22Rv1 (cell line): ENCODE measurements around the gene TBX2.

Experiments
- CTCF ChIP-seq: fragments of 450-650 bp; IDR thresholded peaks from 2 replicates; pipeline ENCODE4 v1.5.1; 2017; ENCODE audit warnings: mild to moderate bottlenecking
- ZFX ChIP-seq: fragments of 450-650 bp; IDR thresholded peaks from 2 replicates; pipeline ENCODE4 v1.6.1; 2017; ENCODE audit warnings: antibody characterized with exemption, borderline replicate concordance

DNA sequence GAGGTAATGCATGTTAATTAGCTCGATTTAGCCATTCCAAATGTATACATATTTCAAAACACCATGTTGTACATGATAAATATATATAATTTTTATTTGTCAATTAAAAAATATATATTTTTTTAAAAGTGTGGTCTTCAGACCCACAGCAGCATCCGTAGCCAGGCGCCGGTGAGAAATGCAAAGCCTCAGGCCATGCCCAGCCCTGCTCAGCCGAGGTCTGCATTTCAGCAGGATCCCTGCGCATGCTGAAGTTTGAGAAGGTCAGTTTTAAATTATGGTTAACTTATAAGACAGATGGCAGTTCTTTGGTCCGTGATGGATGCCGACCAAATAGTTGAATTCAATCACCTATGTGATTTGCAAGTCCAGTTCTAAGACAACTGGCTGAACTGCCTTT, 28.0 kb upstream of the TBX2 start:
- no peak for TF ChIP-seq CTCF
- TF ChIP-seq ZFX: no peak
